Left ventricle myocardium inferior (tissue), 1 donor: ENCODE results near the gene KCNMA1. TPM values are rescaled to one million over a fixed set of nuclear protein-coding genes. Genes with fewer than 3 reads are reported as not detected.

ENCODE experiments used
- DNase-seq: peaks from one replicate; pipeline ENCODE4 v3.0.0-alpha.2; 2020
- H3K27ac ChIP-seq: fragments of 200-600 bp; replicated peaks from 2 replicates; pipeline ENCODE4 v1.8.0; 2021
- H3K27me3 ChIP-seq: fragments of 200-600 bp; 2 replicates; pipeline ENCODE4 v1.8.0; 2021; ENCODE audit warnings: low read depth
- H3K36me3 ChIP-seq: fragments of 200-600 bp; 2 replicates; pipeline ENCODE4 v1.8.0; 2021
- H3K4me1 ChIP-seq: fragments of 200-600 bp; 2 replicates; pipeline ENCODE4 v1.8.0; 2021
- H3K4me3 ChIP-seq: fragments of 200-600 bp; 2 replicates; pipeline ENCODE4 v1.8.0; 2021; ENCODE audit warnings: mild to moderate bottlenecking, moderate library complexity
- H3K9me3 ChIP-seq: fragments of 200-600 bp; replicated peaks from 2 replicates; pipeline ENCODE4 v1.8.0; 2021
- intact Hi-C: fragments of 100-400 bp; cut with micrococcal nuclease; formaldehyde crosslinking; loops from one replicate; pipeline ENCODE4 v1.11.0; 2022
- total RNA-seq: library from RNA; stranded (reverse); fragmentation: NEBNext Ultra II Directional; extraction: Animal tissue kit (Norgen Biotek cat#: 25700); gene quantifications from one replicate; pipeline ENCODE4 v1.2.1, GENCODE V29; 2021
- TF ChIP-seq, protein P1 (sequence below): fragments of 200-600 bp; IDR thresholded peaks from 2 replicates; pipeline ENCODE4 v1.8.0; 2021; ENCODE audit warnings: antibody characterized with exemption, mild to moderate bottlenecking, borderline replicate concordance
- donor health status: DM: no; HTN: yes; CAD: no; lungs with severe emphysema.

The KCNMA1 gene
- total RNA-seq, 1 donor from 2014 or later = 1.8 TPM

DNA sequence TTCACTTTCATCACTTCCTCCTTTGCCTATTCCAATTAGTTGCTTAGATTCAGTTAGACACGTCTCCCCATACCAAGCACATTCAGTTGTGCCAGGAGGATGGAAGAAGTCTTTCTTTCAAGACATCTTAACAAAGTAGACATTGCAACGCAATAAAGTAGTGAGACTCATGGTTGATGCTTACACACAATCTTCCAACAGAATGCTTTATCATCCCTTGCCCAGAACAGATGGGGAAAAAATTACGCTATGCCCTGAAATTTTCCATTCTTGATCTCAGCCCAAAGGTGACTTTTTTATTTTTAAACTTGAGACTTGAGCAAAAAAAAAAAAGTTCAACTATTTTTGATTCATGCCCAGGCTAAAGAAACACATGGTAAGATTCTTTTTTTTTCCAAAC, 74.9 kb downstream of the KCNMA1 start:
- intact Hi-C loops = no loop called here
- TF ChIP-seq, protein P1, sequence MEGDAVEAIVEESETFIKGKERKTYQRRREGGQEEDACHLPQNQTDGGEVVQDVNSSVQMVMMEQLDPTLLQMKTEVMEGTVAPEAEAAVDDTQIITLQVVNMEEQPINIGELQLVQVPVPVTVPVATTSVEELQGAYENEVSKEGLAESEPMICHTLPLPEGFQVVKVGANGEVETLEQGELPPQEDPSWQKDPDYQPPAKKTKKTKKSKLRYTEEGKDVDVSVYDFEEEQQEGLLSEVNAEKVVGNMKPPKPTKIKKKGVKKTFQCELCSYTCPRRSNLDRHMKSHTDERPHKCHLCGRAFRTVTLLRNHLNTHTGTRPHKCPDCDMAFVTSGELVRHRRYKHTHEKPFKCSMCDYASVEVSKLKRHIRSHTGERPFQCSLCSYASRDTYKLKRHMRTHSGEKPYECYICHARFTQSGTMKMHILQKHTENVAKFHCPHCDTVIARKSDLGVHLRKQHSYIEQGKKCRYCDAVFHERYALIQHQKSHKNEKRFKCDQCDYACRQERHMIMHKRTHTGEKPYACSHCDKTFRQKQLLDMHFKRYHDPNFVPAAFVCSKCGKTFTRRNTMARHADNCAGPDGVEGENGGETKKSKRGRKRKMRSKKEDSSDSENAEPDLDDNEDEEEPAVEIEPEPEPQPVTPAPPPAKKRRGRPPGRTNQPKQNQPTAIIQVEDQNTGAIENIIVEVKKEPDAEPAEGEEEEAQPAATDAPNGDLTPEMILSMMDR = no peak
- no peak overlapping the region for H3K4me3 ChIP-seq
- no peak for DNase-seq
- no peak overlapping the region for H3K27ac ChIP-seq
- H3K27me3 ChIP-seq = peaks cover 85% of the 10 kb centered on the region
- no peaks in the 10 kb centered on the region for H3K36me3 ChIP-seq
- H3K9me3 ChIP-seq = no peaks in the 10 kb centered on the region
- H3K4me1 ChIP-seq = no peaks in the 10 kb centered on the region

DNA sequence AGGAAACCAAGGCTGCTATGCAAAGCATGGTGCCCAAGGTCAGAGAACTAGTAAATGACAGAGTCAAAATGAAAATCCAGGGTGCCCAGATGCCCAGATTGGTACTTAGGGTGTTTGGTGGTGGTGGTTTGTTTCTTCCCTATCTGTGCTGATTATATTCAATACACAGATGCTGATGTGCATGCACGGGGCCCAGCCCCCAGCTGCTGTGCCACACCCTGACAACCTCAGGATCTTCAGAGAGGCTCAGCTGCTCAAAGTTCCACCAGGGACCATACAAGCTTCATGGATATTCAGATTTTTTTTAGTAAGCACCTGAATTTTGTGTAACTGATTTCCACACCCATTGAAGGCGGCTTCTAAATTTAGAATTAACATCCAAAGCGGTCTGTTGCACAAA, 75.6 kb downstream of the KCNMA1 start:
- H3K4me1 ChIP-seq = no peaks in the 10 kb centered on the region
- no peak overlapping the region for H3K27ac ChIP-seq
- H3K36me3 ChIP-seq = no peaks in the 10 kb centered on the region
- TF ChIP-seq, protein P1 = no peak
- intact Hi-C loops = no loop called here
- H3K27me3 ChIP-seq = peaks cover 78% of the 10 kb centered on the region
- DNase-seq = no peak
- no peak overlapping the region for H3K4me3 ChIP-seq
- no peaks in the 10 kb centered on the region for H3K9me3 ChIP-seq

DNA sequence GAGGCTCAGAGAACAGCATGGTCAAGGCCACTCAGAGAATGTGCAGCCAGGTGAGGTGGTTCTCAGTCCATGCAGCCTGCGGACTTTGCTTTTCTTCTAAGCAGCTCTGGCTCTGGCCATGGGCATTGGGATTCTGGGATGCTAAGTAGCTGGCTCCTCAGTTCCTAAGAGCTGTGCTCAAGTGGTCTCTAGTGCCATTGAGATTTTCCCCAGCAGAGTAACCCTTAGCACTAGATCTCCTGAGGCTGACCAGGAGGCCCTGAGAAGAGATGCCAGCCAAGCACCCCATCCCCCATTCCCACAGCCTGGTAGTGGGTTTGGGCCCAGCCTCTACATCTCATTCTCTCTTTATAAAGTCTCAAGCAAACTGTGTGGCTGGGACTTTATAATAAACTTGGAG, 77.1 kb downstream of the KCNMA1 start:
- H3K27ac ChIP-seq = no peak overlapping the region

DNA sequence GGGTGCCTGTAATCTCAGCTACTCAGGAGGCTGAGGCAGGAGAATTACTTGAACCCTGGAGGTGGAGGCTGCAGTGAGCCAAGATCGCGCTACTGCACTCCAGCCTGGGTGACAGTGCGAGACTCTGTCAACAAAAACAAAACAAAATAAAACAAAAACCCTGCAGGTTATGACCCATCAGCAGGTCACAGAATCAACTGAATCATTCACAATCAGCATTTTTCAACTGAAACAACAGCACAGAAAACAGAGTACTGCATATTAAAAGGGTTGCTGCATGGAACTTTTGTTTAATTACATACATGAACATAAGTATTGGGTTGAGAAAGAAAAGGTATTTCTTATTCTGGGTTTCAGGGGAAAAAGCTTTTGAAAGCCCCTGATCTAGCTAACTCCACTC, 77.6 kb downstream of the KCNMA1 start:
- Histone ChIP-seq H3K4me1 (no peaks in the 10 kb centered on the region), H3K27me3 (peaks cover 58% of the 10 kb centered on the region), H3K4me3 (no peak overlapping the region), H3K36me3 (no peaks in the 10 kb centered on the region), H3K9me3 (no peaks in the 10 kb centered on the region), H3K27ac (no peak overlapping the region)
- intact Hi-C loops = no loop called here
- DNase-seq = no peak
- TF ChIP-seq, protein P1 = no peak

More for the DNA sequence above, 77.1 kb downstream of the KCNMA1 start:
- H3K9me3 ChIP-seq = no peaks in the 10 kb centered on the region
- H3K4me1 ChIP-seq = no peaks in the 10 kb centered on the region
- TF ChIP-seq, protein P1 = no peak
- H3K4me3 ChIP-seq = no peak overlapping the region
- H3K27me3 ChIP-seq = peaks cover 62% of the 10 kb centered on the region
- H3K36me3 ChIP-seq = no peaks in the 10 kb centered on the region
- DNase-seq = no peak
- intact Hi-C loops = no loop called here

GRCh38 chr10:77556990-77557601, 80.5 kb downstream of the KCNMA1 start:
- H3K4me1 ChIP-seq = no peaks in the 10 kb centered on the region
- TF ChIP-seq, protein P1 = no peak
- H3K27me3 ChIP-seq = peaks cover 37% of the 10 kb centered on the region
- no peak for DNase-seq
- intact Hi-C loops = no loop called here
- no peak overlapping the region for H3K4me3 ChIP-seq
- no peaks in the 10 kb centered on the region for H3K9me3 ChIP-seq
- no peaks in the 10 kb centered on the region for H3K36me3 ChIP-seq
- H3K27ac ChIP-seq = no peak overlapping the region
